Placental pericyte (primary cell): ENCODE measurements around the gene RAD52. TPM values are rescaled to one million over a fixed set of nuclear protein-coding genes. Genes with fewer than 3 reads are reported as not detected.

Source experiments
- total RNA-seq: library from RNA; depleted of rRNA; stranded (reverse); fragments of >200 nt; gene quantifications from 2 replicates; pipeline ENCODE4 v1.2.3, GENCODE V29; 2012

Gene RAD52
- total RNA-seq: 9.0 and 10.7 TPM in 2 replicates

DNA sequence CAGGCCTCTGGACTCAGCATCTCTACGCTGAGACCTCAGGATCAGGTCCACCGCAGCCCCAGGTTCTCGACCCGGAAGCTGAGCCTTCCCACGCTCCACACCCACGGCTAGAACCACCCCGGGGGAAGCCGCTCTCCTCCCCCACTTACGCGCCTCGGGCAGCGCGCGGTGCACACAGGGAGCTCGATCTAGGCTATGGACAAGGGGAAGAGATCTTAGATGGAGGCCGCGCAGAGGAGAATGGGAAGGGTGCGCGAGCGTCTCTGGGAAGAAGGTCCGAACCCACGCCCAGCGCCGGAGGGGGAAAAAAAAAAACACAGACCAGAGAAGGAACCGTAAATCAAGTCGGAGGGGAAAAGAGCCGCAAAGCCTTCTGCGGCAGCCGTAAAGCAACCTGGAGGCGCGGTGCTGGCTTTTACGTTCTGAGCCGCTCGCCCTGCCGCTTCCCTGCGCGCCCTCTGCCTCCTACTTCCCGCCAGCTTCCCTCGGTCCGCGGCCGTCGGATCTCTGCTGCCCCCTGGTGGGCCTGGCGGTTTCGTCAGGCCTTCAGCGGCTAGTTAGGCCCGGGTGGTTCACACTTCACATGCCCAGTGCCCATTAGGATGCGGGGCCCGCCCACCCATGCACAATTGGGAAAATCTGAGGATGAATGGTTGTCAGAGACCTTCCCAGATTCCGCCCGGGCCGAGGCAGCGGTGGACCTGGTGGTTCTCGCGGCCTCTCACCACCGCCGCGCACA, at the start of gene RAD52:
TSS of gene RAD52 (minus strand) at position 242 of the 739 bp plus-strand sequence. CDS start 16,636 bp downstream, outside the sequence.

GRCh38 chr12:990661-991349, 41.3 kb upstream of the RAD52 start, which contains the start of gene ERC1:
Gene ERC1, plus strand, starts transcription at chr12:991223. Its CDS starts 36,681 bp downstream, at chr12:1027904.

Other genes starting within 250 kb of the RAD52 start
- 70.2 and 108 TPM in 2 replicates for gene WNK1, start 197.1 kb downstream of the RAD52 start, total RNA-seq
- 33.2 and 51.9 TPM in 2 replicates for gene ERC1, start 41.5 kb upstream of the RAD52 start, total RNA-seq